NAMALWA (cell line): ENCODE data around the gene OSTF1.

ENCODE experiments used
- DNase-seq: peaks from one replicate; pipeline ENCODE4 v3.0.0-alpha.2; 2015; ENCODE audit warnings: low spot score

Gene OSTF1

GRCh38 chr9:75121914-75122558, 33.7 kb downstream of the OSTF1 start:
- DNase-seq: no peak

GRCh38 chr9:75123696-75124095, 35.4 kb downstream of the OSTF1 start:
- DNase-seq: no peak

DNA sequence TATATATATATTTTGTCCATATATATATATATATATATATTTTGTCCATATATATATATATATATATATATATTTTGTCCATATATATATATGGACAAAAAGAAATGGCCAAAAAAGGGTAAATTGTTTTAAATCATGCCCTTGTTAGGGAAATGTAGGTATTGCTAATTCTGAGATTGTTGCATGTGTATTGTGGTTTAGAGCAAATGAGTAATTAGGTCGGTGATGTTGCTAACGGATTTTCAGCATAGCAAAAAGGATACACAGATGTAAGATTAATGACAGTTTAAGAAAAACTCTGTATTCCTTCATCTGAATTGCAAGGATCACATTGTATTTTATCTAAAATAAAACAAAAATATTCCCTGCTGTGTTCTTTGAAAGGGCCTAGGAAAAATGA, 40.2 kb downstream of the OSTF1 start:
- no peak for DNase-seq

GRCh38 chr9:75130172-75130571, 41.9 kb downstream of the OSTF1 start:
- DNase-seq: no peak

GRCh38 chr9:75130621-75131230, 42.4 kb downstream of the OSTF1 start:
- DNase-seq: no peak

- no peak for DNase-seq
Observed at GRCh38 chr9:75131700-75132099, 43.4 kb downstream of the OSTF1 start.

DNA sequence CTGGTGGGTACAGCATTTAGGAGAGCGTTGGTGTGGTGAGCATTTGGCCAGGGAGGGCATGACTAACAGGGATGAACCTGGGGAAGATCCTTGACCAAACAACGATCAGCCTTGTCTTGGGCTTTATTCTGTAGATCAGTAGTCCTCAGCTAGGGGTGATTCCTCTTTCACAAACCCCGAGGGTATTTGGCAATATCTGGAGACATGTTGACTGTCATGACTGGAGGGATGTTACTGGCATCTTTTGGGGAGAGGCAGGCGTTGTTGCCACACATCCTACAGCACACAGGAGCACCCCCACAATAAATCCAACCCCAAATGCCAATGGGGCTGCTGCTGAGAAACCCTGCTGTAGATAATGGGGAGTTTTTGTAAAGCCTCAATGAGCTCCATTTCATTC, 43.9 kb downstream of the OSTF1 start:
- no peak for DNase-seq

DNA sequence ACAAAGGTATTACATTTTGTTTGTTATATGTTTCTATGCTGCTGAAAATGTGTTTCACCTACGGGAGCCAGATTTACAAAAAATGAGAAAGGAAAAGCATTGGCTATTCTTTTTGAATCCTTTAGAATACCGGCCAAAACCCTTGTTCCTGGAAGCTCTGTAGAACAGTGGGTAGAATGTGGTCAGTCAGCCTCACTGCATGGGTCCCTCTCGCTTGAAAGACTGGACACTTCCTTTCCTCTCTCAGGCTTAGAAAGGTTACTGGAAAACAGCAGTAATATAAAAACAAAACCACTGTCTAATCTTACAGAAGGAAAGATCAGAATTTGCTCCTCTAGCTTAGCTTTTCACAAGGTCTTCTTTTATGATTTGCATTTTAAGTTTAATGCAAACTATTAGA, 45.1 kb downstream of the OSTF1 start:
- no peak for DNase-seq

- no peak for DNase-seq
Observed at GRCh38 chr9:75134495-75134894, 46.2 kb downstream of the OSTF1 start.

DNA sequence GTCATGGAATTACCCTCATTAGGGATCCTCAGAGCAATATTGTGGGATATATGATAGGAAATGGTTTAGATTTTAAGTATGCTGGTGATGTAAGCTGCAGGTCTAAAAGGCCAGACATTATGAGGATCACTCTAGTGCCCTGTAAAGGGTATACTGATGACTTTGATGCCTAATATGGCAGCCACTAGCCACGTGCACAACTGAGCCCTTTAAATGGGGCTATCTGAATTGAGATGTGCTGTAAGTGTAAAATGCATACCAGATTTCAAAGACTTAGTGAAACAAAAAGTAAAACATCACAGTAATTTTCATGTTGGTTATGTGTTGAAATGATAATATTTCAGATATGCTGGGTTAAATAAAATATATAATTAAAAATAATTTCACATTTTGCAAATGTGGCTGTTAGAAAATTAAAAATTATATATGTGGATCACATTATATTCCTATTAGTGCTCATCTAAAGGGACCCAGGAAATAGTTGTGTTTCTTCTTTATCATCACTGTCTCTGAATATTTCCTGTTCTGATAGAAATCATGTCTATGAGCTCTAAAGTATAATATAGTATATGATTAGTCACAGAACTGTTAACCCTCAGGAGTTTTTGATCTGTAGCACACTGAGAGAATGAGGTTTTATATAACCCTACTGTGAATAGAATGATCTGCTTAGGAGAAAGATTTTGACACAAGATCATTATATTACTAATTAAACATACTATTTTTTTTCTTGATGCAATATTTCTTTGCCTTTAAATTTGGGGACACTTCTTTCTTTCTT, 50.1 kb downstream of the OSTF1 start:
- DNase-seq: no peak

DNA sequence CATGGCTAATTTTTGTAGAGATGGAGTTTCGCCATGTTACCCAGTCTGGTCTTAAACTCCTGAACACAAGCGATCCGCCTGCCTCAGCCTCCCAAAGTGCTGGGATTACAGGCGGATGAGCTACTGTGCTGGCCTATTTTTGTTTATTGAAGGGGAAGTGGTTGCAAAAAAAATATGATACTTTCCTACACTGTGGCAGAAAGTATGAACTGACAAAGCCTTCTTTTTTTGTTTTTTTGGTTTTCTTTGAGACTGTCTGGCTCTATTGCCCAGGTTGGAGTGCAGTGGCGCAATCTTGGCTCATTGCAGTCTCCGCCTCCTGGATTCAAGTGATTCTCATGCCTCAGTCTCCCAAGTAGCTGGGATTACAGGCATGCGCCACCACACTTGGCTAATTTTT, 50.9 kb downstream of the OSTF1 start:
- no peak for DNase-seq

GRCh38 chr9:75140261-75140660, 51.9 kb downstream of the OSTF1 start:
- no peak for DNase-seq

GRCh38 chr9:75142202-75142601, 53.9 kb downstream of the OSTF1 start:
- DNase-seq: no peak

DNA sequence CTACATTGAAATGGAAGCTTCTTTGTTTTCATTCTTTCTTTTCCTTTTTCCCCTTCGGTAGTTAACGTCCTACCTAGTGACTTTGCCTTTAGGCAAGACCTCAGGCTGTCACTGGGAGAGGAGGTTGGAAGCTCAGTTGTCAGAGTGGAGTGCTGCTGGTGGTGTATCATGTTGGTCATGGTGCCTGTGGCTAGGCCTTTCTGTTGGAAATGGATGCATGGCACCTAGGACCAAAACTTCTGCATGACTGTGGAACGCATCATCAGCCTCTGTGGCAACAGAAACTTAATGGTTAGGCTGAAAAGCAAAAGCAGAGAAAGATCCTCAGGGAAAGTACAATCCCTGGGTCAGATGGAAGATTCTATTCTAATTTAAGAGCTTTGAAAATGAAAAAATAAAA, 57.9 kb downstream of the OSTF1 start:
- DNase-seq: no peak

GRCh38 chr9:75147638-75148037, 59.3 kb downstream of the OSTF1 start:
- no peak for DNase-seq

DNA sequence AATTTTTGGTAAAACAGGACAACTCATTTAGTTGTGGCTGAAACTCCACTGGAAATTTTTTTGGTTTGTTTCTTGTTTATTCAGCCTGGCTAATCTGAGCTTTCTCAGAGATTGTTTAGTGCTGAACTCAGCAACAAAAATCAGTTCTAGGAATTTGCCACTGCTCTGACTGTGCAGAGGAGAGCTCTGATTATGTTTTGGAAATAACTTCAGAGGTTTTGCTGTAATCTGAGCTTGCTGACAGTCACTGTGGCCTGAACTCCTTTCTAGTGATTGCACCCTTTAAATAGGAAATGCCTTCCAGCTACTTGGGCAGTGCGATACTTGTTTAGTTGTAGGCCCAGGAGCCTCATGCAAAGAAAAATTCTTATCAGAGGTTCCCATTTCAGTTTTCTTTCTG, 60.2 kb downstream of the OSTF1 start:
- DNase-seq: no peak

DNA sequence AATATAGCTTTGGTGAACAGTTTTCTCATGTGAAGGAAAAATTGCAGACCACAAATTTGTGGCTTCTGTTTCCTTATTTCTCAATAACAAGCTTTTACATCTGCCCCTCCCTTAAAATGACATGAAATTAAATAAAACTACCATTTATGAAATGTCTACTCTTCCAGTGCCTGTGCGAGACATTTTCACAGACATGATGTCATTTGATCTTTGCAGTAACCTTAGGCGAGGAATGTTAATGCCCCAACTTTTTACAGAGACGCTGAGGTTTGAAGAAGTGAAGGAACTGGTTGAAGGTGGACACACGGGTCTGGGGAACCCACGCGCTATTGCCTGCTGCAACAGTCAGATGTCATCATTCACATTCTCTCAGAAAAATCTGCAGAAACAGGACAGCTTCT, 61.5 kb downstream of the OSTF1 start:
- no peak for DNase-seq

DNA sequence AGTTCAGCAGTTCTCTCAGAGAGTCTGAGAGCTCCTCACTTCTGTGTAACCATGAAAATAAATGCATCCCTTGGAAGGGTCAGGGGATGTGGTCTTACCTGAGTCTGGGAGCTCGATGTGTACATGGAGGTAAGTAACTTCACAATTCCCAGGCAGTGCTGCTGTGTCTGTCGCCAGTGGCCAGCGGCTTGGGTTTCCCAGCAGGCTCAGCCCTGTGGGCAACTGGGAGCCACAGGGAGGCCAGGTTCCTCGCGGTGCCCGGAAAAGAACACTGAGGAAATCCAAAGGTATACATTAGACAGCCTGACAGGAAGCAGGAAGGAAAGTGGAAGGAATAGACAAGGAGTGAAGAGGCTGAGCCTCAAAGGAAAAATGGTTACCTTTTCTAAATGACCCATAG, 62.2 kb downstream of the OSTF1 start:
- no peak for DNase-seq

- no peak for DNase-seq
Observed at GRCh38 chr9:75152416-75152815, 64.1 kb downstream of the OSTF1 start.

DNA sequence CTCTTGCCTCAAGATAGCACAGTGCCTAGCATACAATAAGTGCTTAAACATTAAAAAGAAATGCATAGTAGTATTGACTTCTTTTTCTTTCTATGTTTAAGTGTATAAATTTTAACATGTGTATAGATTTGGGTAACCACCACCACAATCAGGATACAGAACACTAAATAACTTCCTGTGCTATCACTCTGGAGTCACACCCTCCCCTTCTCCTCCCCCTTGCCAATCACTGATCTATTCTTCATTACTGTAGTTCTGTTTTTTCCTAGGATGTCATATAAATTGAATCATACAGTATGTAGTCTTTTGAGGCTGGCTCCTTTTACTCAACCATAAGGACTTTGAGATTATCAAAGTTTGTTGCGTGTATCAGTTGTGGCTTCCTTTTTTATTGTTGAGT, 68.5 kb downstream of the OSTF1 start:
- no peak for DNase-seq

GRCh38 chr9:75161116-75161857, 73.0 kb downstream of the OSTF1 start:
- no peak for DNase-seq

DNA sequence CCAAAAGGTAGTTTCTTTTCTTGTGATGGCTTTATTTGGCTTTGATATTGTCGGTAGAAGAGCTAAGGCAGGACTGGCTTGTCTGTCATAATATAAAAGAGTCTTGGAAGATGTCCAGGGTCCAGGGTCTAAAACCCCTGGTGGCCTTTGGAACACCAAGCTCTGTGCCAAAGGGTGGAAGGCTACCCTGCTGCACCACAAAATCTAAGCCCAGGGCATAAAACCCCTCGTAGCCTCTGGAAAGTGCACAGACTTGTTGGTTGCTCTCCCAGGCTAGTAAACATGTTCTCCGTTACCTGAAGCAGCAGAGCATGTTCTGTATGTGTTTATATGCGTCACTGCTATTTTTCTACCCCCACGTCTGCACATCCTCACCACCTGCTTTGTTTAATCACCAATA, 75.5 kb downstream of the OSTF1 start:
- no peak for DNase-seq

DNA sequence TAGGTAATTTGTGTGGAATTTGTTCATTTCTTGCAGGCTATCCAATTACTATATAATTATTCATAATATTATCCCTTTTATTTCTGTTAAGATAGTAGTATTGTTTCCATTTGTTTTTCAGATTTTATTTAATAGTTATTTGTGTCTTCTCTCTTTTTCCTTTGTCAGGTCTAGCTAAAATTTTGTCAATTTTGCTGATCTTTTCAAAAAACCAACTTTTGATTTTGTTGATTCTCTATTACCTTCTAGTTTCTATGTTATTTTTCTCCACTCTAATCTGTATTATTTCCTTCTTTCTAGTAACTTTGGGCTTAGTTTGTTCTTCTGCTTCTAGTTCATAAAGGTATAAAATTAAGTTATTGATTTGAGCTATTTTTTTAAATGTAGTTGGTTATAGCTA, 76.3 kb downstream of the OSTF1 start:
- no peak for DNase-seq
